Measurements from ENCODE around the gene KIAA0513. TPM values are rescaled to one million over a fixed set of nuclear protein-coding genes. Genes with fewer than 3 reads are reported as not detected.

KIAA0513 gene
- total RNA-seq, 1 donor from 2014 or later: 1.9 TPM

- DNase-seq (ENCODE audit: low read depth): no peak
- TF ChIP-seq CTCF (IDR thresholded peaks at IDR 0.05; ENCODE audit: insufficient read depth, low read length, poor library complexity, severe bottlenecking): no peak
- Histone ChIP-seq H3K4me3 (ENCODE audit: low read depth, low read length) (no peak overlapping the region), H3K27me3 (ENCODE audit: control insufficient read depth, insufficient read depth, low read length) (no peaks in the 10 kb centered on the region), H3K36me3 (ENCODE audit: control insufficient read depth, insufficient read depth, low read length) (no peaks in the 10 kb centered on the region)
Measured at GRCh38 chr16:85041219-85042166, 13.9 kb downstream of the KIAA0513 start.

- Histone ChIP-seq H3K4me3 (ENCODE audit: low read depth, low read length) (no peak overlapping the region), H3K36me3 (ENCODE audit: control insufficient read depth, insufficient read depth, low read length) (no peaks in the 10 kb centered on the region), H3K27me3 (ENCODE audit: control insufficient read depth, insufficient read depth, low read length) (no peaks in the 10 kb centered on the region)
- no peak for DNase-seq (ENCODE audit: low read depth)
- no peak for TF ChIP-seq CTCF (IDR thresholded peaks at IDR 0.05; ENCODE audit: insufficient read depth, low read length, poor library complexity, severe bottlenecking)
Measured at GRCh38 chr16:85042167-85042526, 14.6 kb downstream of the KIAA0513 start.

- no peak overlapping the region for H3K4me3 ChIP-seq (ENCODE audit: low read depth, low read length)
- no peak for TF ChIP-seq CTCF (IDR thresholded peaks at IDR 0.05; ENCODE audit: insufficient read depth, low read length, poor library complexity, severe bottlenecking)
- DNase-seq (ENCODE audit: low read depth): no peak
- H3K27me3 ChIP-seq (ENCODE audit: control insufficient read depth, insufficient read depth, low read length): no peaks in the 10 kb centered on the region
- H3K36me3 ChIP-seq (ENCODE audit: control insufficient read depth, insufficient read depth, low read length): no peaks in the 10 kb centered on the region
Measured at GRCh38 chr16:85042606-85043005, 15.0 kb downstream of the KIAA0513 start.

GRCh38 chr16:85045077-85045476, 17.5 kb downstream of the KIAA0513 start:
- no peak for TF ChIP-seq CTCF (IDR thresholded peaks at IDR 0.05; ENCODE audit: insufficient read depth, low read length, poor library complexity, severe bottlenecking)

GRCh38 chr16:85045641-85046471, 18.3 kb downstream of the KIAA0513 start:
- no peak for DNase-seq (ENCODE audit: low read depth)
- TF ChIP-seq CTCF (IDR thresholded peaks at IDR 0.05; ENCODE audit: insufficient read depth, low read length, poor library complexity, severe bottlenecking): no peak
- Histone ChIP-seq H3K27me3 (ENCODE audit: control insufficient read depth, insufficient read depth, low read length) (no peaks in the 10 kb centered on the region), H3K4me3 (ENCODE audit: low read depth, low read length) (no peak overlapping the region), H3K36me3 (ENCODE audit: control insufficient read depth, insufficient read depth, low read length) (no peaks in the 10 kb centered on the region)

More at GRCh38 chr16:85045077-85045476, 17.5 kb downstream of the KIAA0513 start:
- DNase-seq (ENCODE audit: low read depth): no peak
- Histone ChIP-seq H3K4me3 (ENCODE audit: low read depth, low read length) (no peak overlapping the region), H3K27me3 (ENCODE audit: control insufficient read depth, insufficient read depth, low read length) (no peaks in the 10 kb centered on the region), H3K36me3 (ENCODE audit: control insufficient read depth, insufficient read depth, low read length) (no peaks in the 10 kb centered on the region)

Data from kidney epithelial cell (primary cell).